RCC 7860 (cell line): ENCODE results near the gene ZNF326.
A peak's percentile ranks its signal among the peaks of the same experiment; 100 is the strongest.

Source experiments
- DNase-seq: peaks from one replicate; pipeline ENCODE4 v3.0.0-alpha.2; 2015; ENCODE audit warnings: low spot score
- FAIRE-seq: peaks from 2 replicates; lab custom pipeline; 2012; peaks lifted over from hg19 to GRCh38; lab: Jason Lieb, UNC

ZNF326 gene, protein sequence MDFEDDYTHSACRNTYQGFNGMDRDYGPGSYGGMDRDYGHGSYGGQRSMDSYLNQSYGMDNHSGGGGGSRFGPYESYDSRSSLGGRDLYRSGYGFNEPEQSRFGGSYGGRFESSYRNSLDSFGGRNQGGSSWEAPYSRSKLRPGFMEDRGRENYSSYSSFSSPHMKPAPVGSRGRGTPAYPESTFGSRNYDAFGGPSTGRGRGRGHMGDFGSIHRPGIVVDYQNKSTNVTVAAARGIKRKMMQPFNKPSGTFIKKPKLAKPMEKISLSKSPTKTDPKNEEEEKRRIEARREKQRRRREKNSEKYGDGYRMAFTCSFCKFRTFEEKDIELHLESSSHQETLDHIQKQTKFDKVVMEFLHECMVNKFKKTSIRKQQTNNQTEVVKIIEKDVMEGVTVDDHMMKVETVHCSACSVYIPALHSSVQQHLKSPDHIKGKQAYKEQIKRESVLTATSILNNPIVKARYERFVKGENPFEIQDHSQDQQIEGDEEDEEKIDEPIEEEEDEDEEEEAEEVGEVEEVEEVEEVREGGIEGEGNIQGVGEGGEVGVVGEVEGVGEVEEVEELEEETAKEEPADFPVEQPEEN

GRCh38 chr1:89994805-89995597 is at the start of gene ZNF326:
Gene ZNF326 (plus strand): TSS chr1:89995110. CDS start chr1:89995258, 148 bp downstream.
- peak; percentile 79 for FAIRE-seq
- peak; percentile 93 for DNase-seq

DNA sequence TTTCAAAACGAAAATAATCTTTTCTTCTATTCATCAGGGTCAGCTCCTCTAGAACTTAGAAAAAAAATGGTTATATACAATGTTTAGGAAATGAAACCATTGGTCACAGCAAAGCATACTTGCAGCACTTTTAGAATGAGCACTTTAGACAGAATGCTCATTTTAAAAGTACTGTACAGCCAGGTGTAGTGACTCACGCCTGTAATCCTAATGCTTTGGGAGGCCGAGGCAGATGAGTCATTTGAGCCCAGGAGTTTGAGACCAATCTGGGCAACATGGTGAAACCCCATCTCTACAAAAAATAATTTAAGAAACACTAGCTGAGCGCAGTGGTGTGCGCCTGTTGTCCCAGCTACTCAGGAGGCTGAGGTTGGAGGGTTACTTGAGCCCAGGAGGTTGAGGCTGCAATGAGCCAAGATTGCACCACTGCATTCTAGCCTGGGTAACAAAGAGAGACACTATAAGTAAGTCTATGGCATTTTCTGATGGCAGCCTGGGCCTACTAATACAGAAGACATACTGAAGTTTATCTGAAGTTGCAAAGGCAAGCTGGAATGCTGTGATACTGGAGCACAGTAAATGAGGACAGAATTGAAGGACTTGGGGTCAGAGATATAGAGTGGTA is 48.9 kb upstream of the ZNF326 start:
- peak; percentile 81 for FAIRE-seq
- DNase-seq = peak; percentile 64

DNA sequence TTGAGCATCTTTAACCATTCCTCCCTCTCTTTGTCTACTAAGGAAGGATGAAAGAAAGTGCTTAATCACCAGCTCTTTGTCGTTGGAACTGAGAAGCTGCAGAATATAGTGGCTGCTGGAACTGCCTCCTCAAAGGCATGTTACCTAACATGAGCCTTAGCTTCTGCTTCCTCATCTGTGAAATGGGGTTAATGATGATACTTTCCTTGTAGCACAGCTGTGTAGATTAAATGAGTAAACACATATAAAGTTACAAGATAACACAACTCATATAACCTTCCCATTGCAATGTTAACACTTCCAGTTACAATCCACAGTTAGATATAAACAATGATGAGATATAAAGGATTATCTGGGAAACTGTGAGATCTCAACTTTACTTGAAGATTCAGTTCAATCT is 48.4 kb upstream of the ZNF326 start:
- no peak for FAIRE-seq
- no peak for DNase-seq

- no peak for FAIRE-seq
- DNase-seq = no peak
These were observed 46.1 kb upstream of the ZNF326 start for GRCh38 chr1:89948722-89949345.

GRCh38 chr1:89949991-89950624 is 44.8 kb upstream of the ZNF326 start:
- peak; percentile 82 for FAIRE-seq
- DNase-seq = no peak

- no peak for FAIRE-seq
- no peak for DNase-seq
These were observed 44.2 kb upstream of the ZNF326 start for GRCh38 chr1:89950703-89951102.

DNA sequence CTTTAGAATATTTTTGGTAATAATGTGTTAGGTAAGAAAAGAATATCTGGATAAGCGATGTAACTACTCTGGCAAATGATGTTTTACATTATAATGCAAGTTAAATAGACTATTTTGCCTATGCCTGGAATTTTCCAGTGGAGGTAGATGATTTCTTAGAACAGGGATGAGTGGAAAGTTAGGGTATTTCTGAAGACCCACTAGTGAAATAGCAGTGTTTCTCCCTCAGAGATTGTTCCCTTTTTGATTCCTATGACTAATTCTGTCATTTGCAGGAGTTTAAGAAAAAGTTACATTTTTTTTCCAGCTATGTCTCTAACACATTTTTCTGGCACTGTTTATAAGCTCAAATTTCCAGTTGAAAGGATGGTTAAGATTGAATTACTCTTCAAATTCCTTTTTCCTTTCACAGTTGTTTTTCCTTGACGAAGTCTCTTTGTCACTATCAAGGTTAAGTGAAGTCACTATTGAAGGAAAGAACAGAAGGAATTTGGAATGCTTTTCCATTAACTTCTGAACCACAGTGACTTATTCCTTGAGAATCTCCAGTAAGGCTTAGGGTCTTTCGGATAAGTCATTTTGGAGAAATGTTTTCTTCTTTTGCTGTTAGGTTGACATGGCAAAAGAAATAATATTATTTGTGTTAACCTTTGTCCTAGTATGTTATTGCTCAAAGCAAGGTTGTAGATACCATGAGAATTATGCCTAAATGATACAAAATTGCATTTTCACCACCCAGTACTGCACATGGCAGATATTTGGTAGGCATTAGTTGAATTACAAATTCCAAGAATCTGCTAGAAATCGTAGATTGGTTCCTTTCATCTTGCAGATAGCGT is 42.9 kb upstream of the ZNF326 start:
- DNase-seq (peak; percentile 97), FAIRE-seq (peak; percentile 95)

DNA sequence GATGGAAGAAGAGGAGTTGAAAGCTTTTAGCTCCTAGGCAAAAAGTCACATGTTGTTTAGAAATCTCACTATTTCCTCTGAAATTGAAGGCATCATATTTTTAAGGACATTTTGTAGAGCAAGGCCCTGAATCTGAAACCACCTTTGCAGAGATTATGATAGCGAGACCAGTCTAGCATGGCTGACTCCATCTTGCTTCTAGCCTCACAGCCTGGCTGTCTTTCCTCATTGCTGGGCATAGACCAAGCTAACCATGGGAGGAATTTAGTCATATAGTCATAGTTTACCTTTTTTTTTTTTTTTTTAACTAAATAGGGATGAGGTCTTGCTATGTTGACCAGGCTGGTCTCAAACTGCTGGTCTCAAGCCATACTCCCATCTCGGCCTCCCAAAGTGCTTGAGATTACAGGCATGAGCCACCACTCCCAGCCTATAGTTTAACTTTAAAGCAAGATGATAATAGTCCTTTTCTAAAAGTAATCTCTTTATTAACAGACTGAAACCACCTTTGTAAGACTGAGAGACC is 42.2 kb upstream of the ZNF326 start:
- FAIRE-seq = no peak
- no peak for DNase-seq

DNA sequence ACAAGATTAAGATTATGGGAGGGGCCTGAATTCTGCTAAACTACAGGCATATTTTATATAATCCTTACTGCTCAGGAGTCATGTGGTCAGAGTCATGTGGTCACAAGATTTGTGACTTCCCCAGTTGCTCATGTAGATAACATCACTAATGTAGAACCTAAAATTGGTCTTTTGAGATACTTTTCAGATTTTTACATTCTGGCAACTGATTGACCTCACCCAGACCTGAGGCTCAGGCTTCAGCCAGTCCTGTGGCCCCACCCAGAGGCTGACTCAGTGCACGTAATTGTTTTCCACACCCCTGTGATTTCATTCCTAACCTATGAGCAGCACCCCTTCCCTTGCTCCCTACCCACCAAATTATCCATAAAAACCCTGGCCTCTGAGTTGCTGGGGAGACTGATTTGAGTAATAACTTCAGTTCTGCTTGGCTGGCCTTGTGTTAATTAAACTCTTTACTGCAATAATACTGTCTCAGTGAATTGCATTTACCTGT is 41.7 kb upstream of the ZNF326 start:
- peak; percentile 95 for FAIRE-seq
- peak; percentile 98 for DNase-seq

DNA sequence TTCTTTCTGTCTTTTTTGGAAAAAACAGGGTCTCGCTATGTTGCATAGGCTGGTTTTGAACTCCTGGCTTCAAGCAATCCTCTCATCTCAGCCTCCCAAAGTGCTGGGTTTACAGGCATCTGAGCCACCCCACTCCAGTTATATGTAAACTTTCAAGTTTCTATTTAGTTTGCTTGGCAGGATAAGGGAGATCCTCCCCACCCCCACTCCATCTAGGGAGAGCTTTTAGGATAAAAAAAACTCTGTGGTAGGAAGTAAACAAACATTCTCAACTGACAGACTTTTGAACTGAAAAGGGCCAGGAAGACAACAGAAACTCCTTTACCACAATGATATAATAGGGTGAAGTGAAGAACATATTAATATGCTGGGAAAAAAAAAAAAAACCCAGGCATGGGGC is 41.0 kb upstream of the ZNF326 start:
- FAIRE-seq (no peak), DNase-seq (no peak)

DNA sequence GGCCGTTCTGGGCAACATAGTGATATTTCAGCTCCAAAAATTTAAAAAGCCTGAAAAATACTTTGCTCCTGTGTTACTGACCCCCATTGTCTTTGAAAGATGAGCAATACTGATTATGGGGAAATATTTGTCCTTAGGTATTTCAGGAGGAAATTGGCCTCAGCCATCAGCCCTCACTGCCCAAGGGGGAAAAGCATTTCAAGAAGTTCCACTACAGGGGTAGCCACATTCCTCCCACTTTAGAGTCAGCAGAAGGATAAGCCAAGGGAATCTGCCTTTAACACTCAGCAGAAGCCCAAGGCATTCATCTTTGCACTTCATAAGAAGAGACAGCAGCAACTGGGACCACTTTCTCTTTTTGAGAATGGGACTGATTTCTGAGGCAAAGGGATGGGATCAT is 40.5 kb upstream of the ZNF326 start:
- no peak for DNase-seq
- FAIRE-seq = no peak

DNA sequence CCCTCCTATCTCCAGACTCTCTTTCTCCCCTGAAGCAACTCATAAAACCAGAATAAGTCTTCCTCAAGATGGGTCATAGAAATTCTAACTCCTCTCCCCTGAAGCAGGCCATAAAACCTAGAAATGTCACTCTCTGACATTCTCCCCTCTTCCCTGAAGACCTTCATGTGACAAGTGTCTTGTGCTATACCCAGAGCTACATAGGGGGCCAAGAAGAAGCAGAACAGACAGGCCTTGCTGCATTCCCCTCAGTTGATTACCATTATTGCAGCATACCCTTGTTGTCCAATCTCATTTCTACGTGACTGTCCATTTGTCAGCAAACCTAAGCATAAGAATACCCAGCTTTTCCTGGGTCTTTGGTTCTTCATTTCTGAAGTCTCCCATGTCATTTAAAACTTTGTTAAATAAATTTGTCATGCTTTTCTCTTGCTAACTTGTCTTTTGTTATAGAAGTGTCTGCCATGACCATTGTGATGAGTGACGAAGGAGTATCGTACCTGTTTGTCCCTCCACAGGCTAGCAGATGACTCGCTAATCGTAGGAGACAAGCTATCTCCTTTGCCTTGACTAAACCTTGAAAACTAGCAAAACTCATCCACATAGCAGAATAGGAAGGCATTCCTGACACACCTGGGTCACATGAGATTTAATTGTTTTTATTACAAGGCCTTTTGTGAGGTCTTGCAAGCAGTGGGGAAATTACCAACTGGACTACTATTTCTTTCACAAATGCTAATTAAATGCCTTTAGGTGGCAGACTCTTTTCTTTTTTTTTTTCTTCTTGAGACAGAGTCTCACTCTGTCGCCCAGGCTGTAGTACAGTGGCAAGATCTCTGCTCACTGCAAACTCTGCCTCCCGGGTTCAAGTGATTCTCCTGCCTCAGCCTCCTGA is 39.4 kb upstream of the ZNF326 start:
- FAIRE-seq (no peak), DNase-seq (no peak)

DNA sequence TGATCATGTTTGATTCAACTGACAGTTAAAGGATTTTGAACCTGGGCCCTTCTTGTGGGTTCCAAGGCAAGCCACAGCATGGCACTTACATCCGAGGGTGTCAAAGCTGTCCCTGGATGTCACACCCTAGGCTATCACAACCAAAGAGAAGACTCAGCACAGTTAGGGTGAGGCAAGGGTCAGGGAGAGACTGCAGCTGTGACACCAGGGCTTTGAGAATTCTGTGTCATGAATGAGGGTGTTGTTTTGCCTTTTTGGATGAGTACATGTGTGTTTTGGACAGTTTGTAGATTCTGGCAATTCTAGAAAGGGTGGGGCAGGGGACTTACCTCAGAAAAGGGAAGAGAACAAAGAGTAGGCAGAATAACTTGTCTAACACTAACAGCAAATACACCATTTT is 37.8 kb upstream of the ZNF326 start:
- FAIRE-seq = no peak
- no peak for DNase-seq

- FAIRE-seq = no peak
- no peak for DNase-seq
These were observed 35.9 kb upstream of the ZNF326 start for GRCh38 chr1:89958851-89959654.

DNA sequence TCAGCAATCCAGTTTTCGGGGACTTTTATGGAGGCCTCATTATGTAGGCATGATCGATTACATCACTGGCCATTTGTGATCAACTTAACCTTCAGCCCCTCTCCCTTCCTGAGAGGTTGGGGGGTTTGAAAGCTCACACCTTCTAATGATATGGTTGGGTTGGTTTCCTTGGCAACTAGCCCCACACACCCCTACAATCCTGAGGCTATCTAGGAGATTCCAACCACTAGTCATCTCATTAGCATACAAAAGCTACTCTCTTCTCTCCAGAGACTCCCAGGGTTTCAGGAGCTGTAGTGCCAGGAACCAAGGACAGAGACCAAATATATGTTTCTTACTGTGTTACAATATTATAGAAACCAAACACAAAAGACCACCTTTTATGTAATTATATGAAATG is 35.2 kb upstream of the ZNF326 start:
- no peak for FAIRE-seq
- DNase-seq = no peak

- peak; percentile 58 for DNase-seq
- peak; percentile 37 for FAIRE-seq
These were observed 32.7 kb upstream of the ZNF326 start for GRCh38 chr1:89962024-89962741.

DNA sequence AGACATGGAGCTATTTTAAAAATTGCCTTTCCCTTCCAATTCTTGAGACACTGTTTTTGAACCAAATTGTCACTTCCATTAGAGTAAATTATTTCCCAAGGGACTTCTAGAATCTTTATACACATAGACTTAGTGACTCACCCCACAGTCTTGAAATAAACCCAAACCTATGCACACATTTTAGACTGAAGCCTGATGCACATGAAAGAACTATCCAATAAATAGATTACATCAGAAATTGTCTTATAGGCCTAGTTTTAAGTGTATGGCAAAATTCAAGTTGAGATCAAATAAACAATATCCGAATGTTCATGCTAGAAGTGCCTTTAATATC is 32.2 kb upstream of the ZNF326 start:
- no peak for DNase-seq

More for the DNA sequence above, 32.2 kb upstream of the ZNF326 start:
- peak; percentile 68 for FAIRE-seq
